PC-9 (cell line): ENCODE data around the gene SNPH. TPM values are rescaled to one million over a fixed set of nuclear protein-coding genes. Genes with fewer than 3 reads are reported as not detected.

Experiments used
- BruUV-seq: library from RNA; stranded (reverse); fragments of 400-500 nt; replicated peaks from 2 replicates; lab custom pipeline; 2021; lab: Mats Ljungman, UMichigan
- CTCF ChIA-PET: fragments of 300-600 bp; sonication (Branson Sonifier 250); formaldehyde crosslinking; loops from one replicate; lab custom pipeline; 2022; ENCODE audit warnings: antibody characterized with exemption; lab: Charles Lee
- POLR2A ChIA-PET: fragments of 300-600 bp; sonication (Branson Sonifier 250); formaldehyde crosslinking; loops from one replicate; lab custom pipeline; 2022; ENCODE audit warnings: antibody characterized with exemption; ENCODE audit not compliant: unreplicated experiment; lab: Charles Lee
- DNase-seq, 2 experiments: peaks; one replicate each; pipeline versions ENCODE4 v3.0.0 to v3.0.0-alpha.2; 2015 to 2022; ENCODE audit warnings: mixed read lengths in 1 of 2
- H2AFZ ChIP-seq: fragments of 200-600 bp; sonication (generic); 2 replicates; pipeline ENCODE4 v1.8.1; 2017; ENCODE audit warnings: antibody characterized with exemption
- H3F3A ChIP-seq: fragments of 200-600 bp; sonication (generic); 2 replicates; pipeline ENCODE4 v1.8.1; 2017; ENCODE audit warnings: antibody characterized with exemption, mild to moderate bottlenecking, low read depth; ENCODE audit not compliant: insufficient read depth
- H3K27ac ChIP-seq: fragments of 200-600 bp; sonication (generic); 2 replicates; pipeline ENCODE4 v1.6.1; 2016; ENCODE audit warnings: mixed run types
- H3K27me3 ChIP-seq: fragments of 200-600 bp; sonication (generic); 2 replicates; pipeline ENCODE4 v1.6.1; 2016; ENCODE audit warnings: low read depth, mixed run types; ENCODE audit not compliant: insufficient read depth
- H3K36me3 ChIP-seq: fragments of 200-600 bp; sonication (generic); 2 replicates; pipeline ENCODE4 v1.6.1; 2016; ENCODE audit warnings: low read depth, mixed run types
- H3K4me1 ChIP-seq: fragments of 200-600 bp; sonication (generic); replicated peaks from 2 replicates; pipeline ENCODE4 v1.6.1; 2016; ENCODE audit warnings: mixed run types; ENCODE audit not compliant: insufficient read depth
- H3K4me2 ChIP-seq: fragments of 200-600 bp; sonication (generic); 2 replicates; pipeline ENCODE4 v1.6.1; 2017; ENCODE audit warnings: mixed run types
- H3K4me3 ChIP-seq: fragments of 200-600 bp; sonication (generic); 2 replicates; pipeline ENCODE4 v1.6.1; 2016; ENCODE audit warnings: mixed run types
- H3K79me2 ChIP-seq: fragments of 200-600 bp; sonication (generic); 2 replicates; pipeline ENCODE4 v1.6.1; 2017; ENCODE audit warnings: low read depth, mixed run types
- H3K9me2 ChIP-seq: fragments of 200-600 bp; sonication (generic); 2 replicates; pipeline ENCODE4 v1.8.1; 2017; ENCODE audit warnings: mild to moderate bottlenecking; ENCODE audit not compliant: insufficient read depth
- H3K9me3 ChIP-seq: fragments of 200-600 bp; sonication (generic); 2 replicates; pipeline ENCODE4 v1.8.1; 2016; ENCODE audit warnings: low read depth; ENCODE audit not compliant: insufficient read depth
- H4K20me1 ChIP-seq: fragments of 200-600 bp; sonication (generic); 2 replicates; pipeline ENCODE4 v1.8.1; 2017; ENCODE audit not compliant: insufficient read depth
- EZH2 ChIP-seq: fragments of 200-600 bp; sonication (generic); IDR thresholded peaks from 2 replicates; pipeline ENCODE4 v1.8.0; 2017; ENCODE audit warnings: antibody characterized with exemption, low read depth
- intact Hi-C: fragments of 100-400 bp; cut with micrococcal nuclease; formaldehyde crosslinking; loops from one replicate; pipeline ENCODE4 v1.10.0; 2022; ENCODE audit not compliant: unreplicated experiment
- total RNA-seq: library from RNA; stranded (reverse); gene quantifications from 2 replicates; pipeline ENCODE4 v1.2.3, GENCODE V29; 2021
- TF ChIP-seq, protein P1 (sequence below): fragments of 200-600 bp; sonication (generic); conservative IDR thresholded peaks from 2 replicates; pipeline ENCODE4 v1.6.1; 2017; ENCODE audit warnings: mixed run types, antibody characterized with exemption, mild to moderate bottlenecking, moderate library complexity

SNPH gene
- total RNA-seq, 1 experiment from 2014 or later, result 3.4 TPM

DNA sequence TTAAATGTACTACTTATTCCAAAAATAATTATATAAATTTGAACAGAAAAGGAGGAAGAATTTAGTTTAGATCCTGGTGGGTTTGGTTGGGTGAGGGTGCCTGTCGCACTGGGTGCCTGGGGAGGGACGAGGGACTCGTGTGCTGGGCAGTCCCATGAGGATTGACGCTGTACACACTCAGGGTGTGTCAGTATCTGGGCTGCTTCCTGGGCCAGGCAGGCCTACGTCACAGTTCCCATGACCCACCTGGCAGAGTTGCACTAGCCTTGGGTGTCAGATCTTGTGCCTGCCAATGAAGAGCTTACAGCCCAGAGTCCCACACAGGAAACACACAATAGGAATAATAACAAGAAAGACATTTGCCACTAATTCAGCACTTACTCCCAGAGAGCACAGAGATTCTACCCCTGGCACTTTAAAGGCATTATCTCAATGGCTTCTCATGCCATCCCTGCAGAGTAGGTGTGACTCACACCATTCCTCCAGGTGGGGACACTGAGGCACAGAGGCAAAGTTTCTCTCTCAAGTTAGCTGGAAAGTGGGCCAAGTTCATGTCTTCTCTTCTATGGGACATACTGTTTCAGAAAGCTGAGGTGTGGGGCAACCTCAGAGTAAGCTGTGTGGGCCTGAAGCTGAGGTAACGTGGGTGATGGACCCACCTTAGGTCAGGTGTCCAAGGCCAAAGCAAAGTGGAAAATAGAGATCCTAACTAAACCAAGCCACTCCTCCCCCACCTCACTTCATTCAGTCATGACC, 64.2 kb downstream of the SNPH start:
- ChIA-PET CTCF (interaction anchor here (0.7 to 1.0 kb wide), 2 partner anchors 10 to 47 kb away, joined by 3 to 5 read pairs; no protein-coding TSS in a partner anchor), POLR2A (interaction anchor here (0.7 kb wide), 1 partner anchor 171 kb away, joined by 7 read pairs; no protein-coding TSS in a partner anchor)
- no peak for TF ChIP-seq EZH2
- TF ChIP-seq, protein P1, sequence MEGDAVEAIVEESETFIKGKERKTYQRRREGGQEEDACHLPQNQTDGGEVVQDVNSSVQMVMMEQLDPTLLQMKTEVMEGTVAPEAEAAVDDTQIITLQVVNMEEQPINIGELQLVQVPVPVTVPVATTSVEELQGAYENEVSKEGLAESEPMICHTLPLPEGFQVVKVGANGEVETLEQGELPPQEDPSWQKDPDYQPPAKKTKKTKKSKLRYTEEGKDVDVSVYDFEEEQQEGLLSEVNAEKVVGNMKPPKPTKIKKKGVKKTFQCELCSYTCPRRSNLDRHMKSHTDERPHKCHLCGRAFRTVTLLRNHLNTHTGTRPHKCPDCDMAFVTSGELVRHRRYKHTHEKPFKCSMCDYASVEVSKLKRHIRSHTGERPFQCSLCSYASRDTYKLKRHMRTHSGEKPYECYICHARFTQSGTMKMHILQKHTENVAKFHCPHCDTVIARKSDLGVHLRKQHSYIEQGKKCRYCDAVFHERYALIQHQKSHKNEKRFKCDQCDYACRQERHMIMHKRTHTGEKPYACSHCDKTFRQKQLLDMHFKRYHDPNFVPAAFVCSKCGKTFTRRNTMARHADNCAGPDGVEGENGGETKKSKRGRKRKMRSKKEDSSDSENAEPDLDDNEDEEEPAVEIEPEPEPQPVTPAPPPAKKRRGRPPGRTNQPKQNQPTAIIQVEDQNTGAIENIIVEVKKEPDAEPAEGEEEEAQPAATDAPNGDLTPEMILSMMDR, result no peak
- peaks cover 9% of the 10 kb centered on the region; the same call in 1 of the 2 replicates for H4K20me1 ChIP-seq
- intact Hi-C loops, result no loop called here
- H3K27me3 ChIP-seq, result no peaks in the 10 kb centered on the region
- peaks cover 69% of the 10 kb centered on the region for H3K79me2 ChIP-seq
- peaks cover 30% of the 10 kb centered on the region; the same call in 1 of the 2 replicates for H3F3A ChIP-seq
- peaks cover 48% of the 10 kb centered on the region for H3K4me1 ChIP-seq
- peak overlapping the region; percentile 79 for H3K4me2 ChIP-seq
- no peak overlapping the region for H2AFZ ChIP-seq
- BruUV-seq, result no TSS peak
- peak in 1 of 2 experiments; percentile 35 for DNase-seq
- no peaks in the 10 kb centered on the region for H3K9me2 ChIP-seq
- H3K9me3 ChIP-seq, result no peaks in the 10 kb centered on the region
- peak overlapping the region; percentile 79 for H3K27ac ChIP-seq
- H3K4me3 ChIP-seq, result no peak overlapping the region; the same call in 1 of the 2 replicates
- H3K36me3 ChIP-seq, result peaks cover 21% of the 10 kb centered on the region; the same call in 1 of the 2 replicates

DNA sequence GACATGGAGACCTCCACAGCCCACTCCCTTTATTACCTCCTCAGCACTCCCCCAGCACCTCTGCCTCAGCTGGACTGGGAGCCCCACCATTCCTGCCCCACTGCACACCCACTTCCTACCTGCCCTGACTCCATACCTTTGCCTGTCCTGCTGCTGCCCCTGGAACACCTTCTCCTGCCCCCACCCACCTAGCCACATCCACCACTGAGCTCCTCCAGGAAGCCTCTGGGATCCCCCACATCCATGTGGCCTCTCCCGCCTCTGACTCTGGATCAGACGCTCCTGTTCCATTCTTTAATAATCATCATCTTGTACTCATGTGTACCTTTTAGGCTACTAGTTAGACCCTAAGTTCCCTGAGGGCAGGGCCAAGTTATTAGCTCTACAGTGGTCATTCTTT, 65.0 kb downstream of the SNPH start:
- Histone ChIP-seq H3K4me1 (peaks cover 48% of the 10 kb centered on the region), H4K20me1 (peaks cover 9% of the 10 kb centered on the region; the same call in 1 of the 2 replicates), H2AFZ (no peak overlapping the region), H3K9me3 (no peaks in the 10 kb centered on the region), H3K79me2 (peaks cover 61% of the 10 kb centered on the region), H3K9me2 (no peaks in the 10 kb centered on the region), H3K4me3 (no peak overlapping the region), H3K36me3 (peaks cover 21% of the 10 kb centered on the region; the same call in 1 of the 2 replicates), H3K27ac (no peak overlapping the region), H3F3A (peaks cover 30% of the 10 kb centered on the region; the same call in 1 of the 2 replicates), H3K27me3 (no peaks in the 10 kb centered on the region), H3K4me2 (no peak overlapping the region)
- no peak for DNase-seq
- no TSS peak for BruUV-seq
- POLR2A ChIA-PET, result interaction anchor here (0.6 kb wide), 1 partner anchor 31 kb away, joined by 12 read pairs; no protein-coding TSS in a partner anchor
- TF ChIP-seq, protein P1, result no peak
- no peak for TF ChIP-seq EZH2
- intact Hi-C loops, result no loop called here
- CTCF ChIA-PET, result no interaction called here

DNA sequence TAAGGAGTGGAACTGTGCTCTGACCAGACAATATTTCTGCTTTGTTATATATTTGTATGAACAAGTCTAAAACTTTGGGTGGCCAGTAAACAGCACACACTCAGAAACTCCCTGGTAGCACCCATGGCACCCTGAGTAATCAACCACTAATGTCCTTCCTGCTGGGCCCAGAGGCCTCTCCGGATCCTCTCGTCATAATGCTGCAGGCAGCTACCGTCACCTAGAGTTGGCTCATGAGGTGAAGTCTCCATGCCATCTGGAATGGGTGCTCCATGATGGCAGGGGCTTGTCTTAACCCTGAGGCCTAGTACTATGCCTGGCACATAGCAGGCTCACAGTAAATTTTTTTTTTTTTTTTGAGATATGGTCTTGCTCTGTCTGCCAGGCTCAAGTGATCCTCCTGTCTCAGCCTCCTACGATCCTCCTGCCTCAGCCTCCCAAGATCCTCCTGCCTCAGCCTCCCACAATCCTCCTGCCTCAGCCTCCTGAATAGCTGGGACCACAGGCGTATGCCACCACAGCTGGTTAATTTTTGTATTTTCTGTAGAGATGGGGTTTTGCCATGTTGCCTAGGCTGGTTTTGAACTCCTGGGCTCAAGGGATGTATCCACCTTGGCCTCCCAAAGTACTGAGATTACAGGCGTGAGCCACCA, 65.8 kb downstream of the SNPH start:
- H3K27ac ChIP-seq, result no peak overlapping the region
- POLR2A ChIA-PET, result no interaction called here
- no TSS peak for BruUV-seq

More for the DNA sequence above, 65.8 kb downstream of the SNPH start:
- no peak overlapping the region for H3K4me3 ChIP-seq
- intact Hi-C loops, result no loop called here
- no peaks in the 10 kb centered on the region for H3K9me3 ChIP-seq
- no peak overlapping the region for H3K4me2 ChIP-seq
- H4K20me1 ChIP-seq, result peaks cover 9% of the 10 kb centered on the region; the same call in 1 of the 2 replicates
- DNase-seq, result no peak
- no peak overlapping the region for H2AFZ ChIP-seq
- peaks cover 40% of the 10 kb centered on the region for H3K4me1 ChIP-seq
- H3K79me2 ChIP-seq, result peaks cover 53% of the 10 kb centered on the region
- TF ChIP-seq, protein P1, result no peak
- TF ChIP-seq EZH2, result no peak
- CTCF ChIA-PET, result no interaction called here
- H3F3A ChIP-seq, result peaks cover 30% of the 10 kb centered on the region; the same call in 1 of the 2 replicates
- no peaks in the 10 kb centered on the region for H3K27me3 ChIP-seq
- no peaks in the 10 kb centered on the region for H3K9me2 ChIP-seq
- peaks cover 21% of the 10 kb centered on the region; the same call in 1 of the 2 replicates for H3K36me3 ChIP-seq
